Smooth muscle cell (in vitro differentiated cells): ENCODE measurements around the gene SLC37A1. TPM values are rescaled to one million over a fixed set of nuclear protein-coding genes. Genes with fewer than 3 reads are reported as not detected.

Experiments used
- DNase-seq: peaks from one replicate; lab custom pipeline; 2025; ENCODE audit not compliant: unreplicated experiment; lab: John Stamatoyannopoulos, UW
- H2AFZ ChIP-seq: fragments of 200-600 bp; sonication (generic); 2 replicates; pipeline ENCODE4 v1.6.0; 2016; ENCODE audit warnings: antibody characterized with exemption, low read depth, mild to moderate bottlenecking
- H3F3A ChIP-seq: fragments of 200-600 bp; sonication (generic); 2 replicates; pipeline ENCODE4 v1.6.0; 2017; ENCODE audit warnings: antibody characterized with exemption, low read depth
- H3K27ac ChIP-seq: fragments of 200-600 bp; sonication (generic); 2 replicates; pipeline ENCODE4 v1.5.1; 2016; ENCODE audit warnings: low read depth, mild to moderate bottlenecking
- H3K27me3 ChIP-seq: fragments of 200-600 bp; sonication (generic); 2 replicates; pipeline ENCODE4 v1.6.1; 2016; ENCODE audit warnings: low read depth, mild to moderate bottlenecking
- H3K36me3 ChIP-seq: fragments of 200-600 bp; sonication (generic); 2 replicates; pipeline ENCODE4 v1.5.1; 2016; ENCODE audit warnings: low read depth
- H3K4me1 ChIP-seq: fragments of 200-600 bp; sonication (generic); 2 replicates; pipeline ENCODE4 v1.5.1; 2016; ENCODE audit warnings: low read depth
- H3K4me2 ChIP-seq: fragments of 200-600 bp; sonication (generic); 2 replicates; pipeline ENCODE4 v1.6.0; 2016; ENCODE audit warnings: mild to moderate bottlenecking
- H3K4me3 ChIP-seq: fragments of 200-600 bp; sonication (generic); 2 replicates; pipeline ENCODE4 v1.5.1; 2016; ENCODE audit warnings: mild to moderate bottlenecking
- H3K79me2 ChIP-seq: fragments of 200-600 bp; sonication (generic); 2 replicates; pipeline ENCODE4 v1.6.0; 2016; ENCODE audit warnings: low read depth, mild to moderate bottlenecking
- H3K9ac ChIP-seq: fragments of 200-600 bp; sonication (generic); 2 replicates; pipeline ENCODE4 v1.6.0; 2016; ENCODE audit warnings: low read depth
- H3K9me3 ChIP-seq: fragments of 200-600 bp; sonication (generic); replicated peaks from 2 replicates; pipeline ENCODE4 v1.5.1; 2016; ENCODE audit warnings: low read depth
- H4K20me1 ChIP-seq: fragments of 200-600 bp; sonication (generic); 2 replicates; pipeline ENCODE4 v1.6.0; 2016; ENCODE audit warnings: low read depth
- WGBS: methylation state at CpG from one replicate; pipeline ENCODE4 v1.1.7; 2016; ENCODE audit warnings: low lambda C conversion rate; 5-methylcytosine and 5-hydroxymethylcytosine counted together
- polyA plus RNA-seq: library from polyadenylated mRNA; unstranded; fragments of >200 nt; fragmentation: Nextera tagmentation; extraction: Ambion mirVana; gene quantifications from 2 replicates; pipeline ENCODE4 v1.2.1, GENCODE V29; 2016
- total RNA-seq: library from RNA; depleted of rRNA; stranded (reverse); fragments of >200 nt; gene quantifications from 2 replicates; pipeline ENCODE4 v1.2.3, GENCODE V29; 2014
- TF ChIP-seq, protein P1 (sequence below): fragments of 200-600 bp; sonication (generic); IDR thresholded peaks from 2 replicates; pipeline ENCODE4 v1.5.1; 2017; ENCODE audit warnings: borderline replicate concordance, mild to moderate bottlenecking, antibody characterized with exemption; ENCODE audit not compliant: insufficient read depth, poor library complexity, severe bottlenecking

The SLC37A1 gene
- total and polyA plus RNA-seq, 2 experiments from 2014 or later: 15.0 to 18.0 TPM

DNA sequence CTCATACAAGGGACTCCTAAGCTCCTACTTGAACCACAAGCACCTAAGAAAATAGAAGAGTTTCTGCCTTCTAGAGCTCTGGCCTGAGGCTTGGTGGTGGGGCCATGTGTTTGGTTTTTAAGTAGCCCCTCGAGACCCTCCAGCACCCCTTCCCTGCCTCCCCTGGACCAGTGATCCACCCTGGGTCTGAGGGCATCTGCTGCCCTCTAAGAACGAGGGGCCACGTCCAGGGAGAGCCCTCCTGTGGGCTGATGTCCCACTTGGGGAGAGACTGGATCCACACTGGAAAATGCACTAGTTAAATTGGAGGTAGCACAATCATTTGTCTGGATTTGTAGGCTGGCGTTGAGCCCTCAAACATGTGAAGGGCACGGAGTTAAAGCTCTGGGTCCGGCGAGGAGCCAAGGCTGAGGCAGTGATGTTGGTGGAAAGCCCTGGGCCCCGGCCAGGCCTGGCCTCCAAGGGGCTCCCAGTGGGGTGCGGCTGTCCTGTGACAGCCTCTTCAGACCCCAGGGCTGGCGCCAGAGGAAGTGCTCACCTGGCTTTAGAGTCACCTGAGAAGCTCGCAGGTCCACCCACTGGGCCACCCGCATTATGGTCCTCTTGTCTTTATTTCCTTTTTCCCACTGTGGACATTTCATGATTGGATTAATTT, 65.2 kb downstream of the SLC37A1 start:
- peaks cover 9% of the 10 kb centered on the region for H3K36me3 ChIP-seq
- no peak overlapping the region for H3K27ac ChIP-seq
- H2AFZ ChIP-seq: no peak overlapping the region
- DNase-seq: no peak
- TF ChIP-seq, protein P1, sequence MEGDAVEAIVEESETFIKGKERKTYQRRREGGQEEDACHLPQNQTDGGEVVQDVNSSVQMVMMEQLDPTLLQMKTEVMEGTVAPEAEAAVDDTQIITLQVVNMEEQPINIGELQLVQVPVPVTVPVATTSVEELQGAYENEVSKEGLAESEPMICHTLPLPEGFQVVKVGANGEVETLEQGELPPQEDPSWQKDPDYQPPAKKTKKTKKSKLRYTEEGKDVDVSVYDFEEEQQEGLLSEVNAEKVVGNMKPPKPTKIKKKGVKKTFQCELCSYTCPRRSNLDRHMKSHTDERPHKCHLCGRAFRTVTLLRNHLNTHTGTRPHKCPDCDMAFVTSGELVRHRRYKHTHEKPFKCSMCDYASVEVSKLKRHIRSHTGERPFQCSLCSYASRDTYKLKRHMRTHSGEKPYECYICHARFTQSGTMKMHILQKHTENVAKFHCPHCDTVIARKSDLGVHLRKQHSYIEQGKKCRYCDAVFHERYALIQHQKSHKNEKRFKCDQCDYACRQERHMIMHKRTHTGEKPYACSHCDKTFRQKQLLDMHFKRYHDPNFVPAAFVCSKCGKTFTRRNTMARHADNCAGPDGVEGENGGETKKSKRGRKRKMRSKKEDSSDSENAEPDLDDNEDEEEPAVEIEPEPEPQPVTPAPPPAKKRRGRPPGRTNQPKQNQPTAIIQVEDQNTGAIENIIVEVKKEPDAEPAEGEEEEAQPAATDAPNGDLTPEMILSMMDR: no peak
- peaks cover 11% of the 10 kb centered on the region for H3K9me3 ChIP-seq
- no peak overlapping the region for H3K4me3 ChIP-seq
- no peaks in the 10 kb centered on the region for H3F3A ChIP-seq
- WGBS: 94% methylated on average over 12 of the region's 12 CpGs
- no peak overlapping the region for H3K4me2 ChIP-seq
- H3K4me1 ChIP-seq: no peaks in the 10 kb centered on the region
- H3K27me3 ChIP-seq: no peaks in the 10 kb centered on the region
- H3K79me2 ChIP-seq: no peaks in the 10 kb centered on the region
- no peaks in the 10 kb centered on the region for H4K20me1 ChIP-seq
- no peak overlapping the region for H3K9ac ChIP-seq

DNA sequence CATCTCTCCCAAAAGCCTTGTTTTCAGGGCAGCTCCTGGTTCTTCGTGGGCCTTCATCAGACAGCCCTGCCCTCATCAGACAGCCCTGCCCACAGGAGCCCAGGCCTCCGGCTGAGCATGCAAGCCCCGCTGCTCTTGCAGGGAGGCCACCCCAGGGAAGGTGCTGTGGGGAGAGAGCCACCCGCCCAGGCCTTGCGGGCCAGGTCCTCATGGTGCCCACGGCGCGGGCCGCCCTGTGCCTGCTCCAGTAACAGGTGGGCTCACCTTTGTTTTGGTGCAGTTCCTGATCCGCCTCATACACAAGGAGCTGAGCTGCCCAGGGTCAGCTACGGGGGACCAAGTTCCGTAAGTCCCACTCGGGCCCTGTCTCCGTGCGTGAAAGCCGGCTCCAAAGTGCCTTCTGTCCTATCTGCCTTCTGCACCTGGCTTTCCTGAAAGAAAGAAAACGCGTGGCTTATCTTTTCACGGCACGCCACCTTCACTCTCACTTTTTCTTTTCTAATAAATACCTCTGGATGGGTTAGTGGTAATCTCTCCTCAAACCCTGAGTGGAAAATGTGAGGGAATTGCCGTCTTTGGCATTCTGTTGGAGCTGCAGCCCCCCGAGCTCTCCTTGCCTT, 65.9 kb downstream of the SLC37A1 start:
- DNase-seq: no peak
- H2AFZ ChIP-seq: no peak overlapping the region
- H3K36me3 ChIP-seq: peaks cover 9% of the 10 kb centered on the region
- H3K9ac ChIP-seq: no peak overlapping the region
- H3K4me1 ChIP-seq: no peaks in the 10 kb centered on the region
- no peaks in the 10 kb centered on the region for H4K20me1 ChIP-seq
- no peak overlapping the region for H3K4me3 ChIP-seq
- no peaks in the 10 kb centered on the region for H3K79me2 ChIP-seq
- H3K27ac ChIP-seq: no peak overlapping the region
- H3K4me2 ChIP-seq: no peak overlapping the region
- H3K27me3 ChIP-seq: no peaks in the 10 kb centered on the region
- H3F3A ChIP-seq: no peaks in the 10 kb centered on the region
- WGBS: 94% methylated on average over 22 of the region's 22 CpGs
- H3K9me3 ChIP-seq: peaks cover 11% of the 10 kb centered on the region
- TF ChIP-seq, protein P1: no peak

DNA sequence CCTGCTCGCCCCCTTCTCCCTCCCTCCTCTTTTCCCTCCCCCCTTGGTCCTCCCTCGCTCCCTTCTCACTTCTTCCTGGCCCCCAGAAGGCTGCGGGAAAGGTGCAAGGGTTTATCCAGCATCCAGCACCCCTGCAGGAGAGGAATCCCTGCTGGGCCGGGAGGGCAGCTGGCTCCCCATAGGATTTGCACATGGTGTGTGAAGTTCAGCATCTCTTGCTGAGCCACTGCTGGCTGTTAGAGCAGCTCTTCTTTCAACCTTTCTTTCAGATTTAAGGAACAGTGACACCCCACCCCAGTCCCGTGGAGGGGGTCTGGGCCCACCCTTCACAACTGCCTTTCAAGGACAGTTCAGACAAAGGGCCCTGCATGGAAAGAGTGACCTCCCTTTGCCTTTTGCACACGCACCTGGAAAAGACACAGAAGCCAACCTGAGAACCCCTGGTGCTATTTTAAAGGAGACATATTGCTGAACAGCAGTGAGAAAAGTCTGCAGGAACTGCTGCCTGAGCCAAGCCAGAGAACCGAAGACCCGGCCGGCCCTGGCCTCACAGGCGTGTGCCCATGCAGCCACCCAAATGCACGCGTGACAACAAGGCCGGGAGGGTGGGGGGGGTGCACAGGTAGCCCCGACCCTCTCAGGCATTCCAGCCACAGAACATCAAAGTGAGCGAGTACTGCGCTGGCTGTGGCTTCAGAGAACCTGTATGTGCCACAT, 66.6 kb downstream of the SLC37A1 start:
- Histone ChIP-seq H3K4me3 (no peak overlapping the region), H3K27ac (no peak overlapping the region), H3K4me2 (no peak overlapping the region), H3K9ac (no peak overlapping the region), H2AFZ (no peak overlapping the region), H3F3A (no peaks in the 10 kb centered on the region), H3K79me2 (no peaks in the 10 kb centered on the region), H4K20me1 (no peaks in the 10 kb centered on the region), H3K36me3 (peaks cover 9% of the 10 kb centered on the region), H3K4me1 (no peaks in the 10 kb centered on the region), H3K9me3 (peaks cover 11% of the 10 kb centered on the region), H3K27me3 (no peaks in the 10 kb centered on the region)
- no peak for DNase-seq
- TF ChIP-seq, protein P1: no peak
- 92% methylated on average over 9 of the region's 16 CpGs for WGBS
